LNCaP clone FGC (cell line): ENCODE data around the gene DIAPH2.

Experiments used
- DNase-seq: peaks from one replicate; pipeline ENCODE4 v3.0.0-alpha.2; 2011; ENCODE audit warnings: low read depth
- H3K4me3 ChIP-seq: 2 replicates; pipeline ENCODE4 v1.5.1; 2011; ENCODE audit warnings: mild to moderate bottlenecking, low read depth, low read length, control low read depth
- CTCF ChIP-seq: IDR thresholded peaks from 2 replicates; pipeline ENCODE4 v1.5.1; 2012; ENCODE audit warnings: mild to moderate bottlenecking; ENCODE audit not compliant: control insufficient read depth, insufficient read depth; ENCODE audit errors: extremely low read depth

DIAPH2 gene

GRCh38 chrX:96792047-96792446 lies 107.4 kb downstream of the DIAPH2 start:
- no peak overlapping the region for H3K4me3 ChIP-seq
- no peak for TF ChIP-seq CTCF
- no peak for DNase-seq

- H3K4me3 ChIP-seq: no peak overlapping the region
- no peak for DNase-seq
- TF ChIP-seq CTCF: no peak
These were observed 114.3 kb downstream of the DIAPH2 start for GRCh38 chrX:96798982-96799381.

- H3K4me3 ChIP-seq: no peak overlapping the region
- TF ChIP-seq CTCF: no peak
- no peak for DNase-seq
These were observed 122.7 kb downstream of the DIAPH2 start for GRCh38 chrX:96807318-96807717.

GRCh38 chrX:96820935-96821334 lies 136.3 kb downstream of the DIAPH2 start:
- no peak for DNase-seq
- H3K4me3 ChIP-seq: no peak overlapping the region
- no peak for TF ChIP-seq CTCF

GRCh38 chrX:96824166-96824565 lies 139.5 kb downstream of the DIAPH2 start:
- no peak for DNase-seq
- no peak for TF ChIP-seq CTCF
- H3K4me3 ChIP-seq: no peak overlapping the region

GRCh38 chrX:96833333-96833732 lies 148.7 kb downstream of the DIAPH2 start:
- no peak for TF ChIP-seq CTCF
- no peak for DNase-seq
- no peak overlapping the region for H3K4me3 ChIP-seq

GRCh38 chrX:96834137-96834536 lies 149.5 kb downstream of the DIAPH2 start:
- no peak for DNase-seq
- no peak overlapping the region for H3K4me3 ChIP-seq
- TF ChIP-seq CTCF: no peak
